ENCODE results near the gene IGSF6. TPM values are rescaled to one million over a fixed set of nuclear protein-coding genes. Genes with fewer than 3 reads are reported as not detected.
"Not testable (repeated sequence)": the region's sequence is repeated elsewhere in the genome, so short reads cannot be mapped to it uniquely, and the experiment has no call there.

IGSF6 gene
- polyA plus RNA-seq, 2 of the 4 experiments (the other 2 are of a cell fraction), result not detected

- TF ChIP-seq PBX3 (IDR thresholded peaks at IDR 0.05) (no peak), JUN (IDR thresholded peaks at IDR 0.05) (no peak), CBX2 (IDR thresholded peaks at IDR 0.05; ENCODE audit: borderline replicate concordance, low read depth) (no peak)
- TF ChIP-seq, protein P1, sequence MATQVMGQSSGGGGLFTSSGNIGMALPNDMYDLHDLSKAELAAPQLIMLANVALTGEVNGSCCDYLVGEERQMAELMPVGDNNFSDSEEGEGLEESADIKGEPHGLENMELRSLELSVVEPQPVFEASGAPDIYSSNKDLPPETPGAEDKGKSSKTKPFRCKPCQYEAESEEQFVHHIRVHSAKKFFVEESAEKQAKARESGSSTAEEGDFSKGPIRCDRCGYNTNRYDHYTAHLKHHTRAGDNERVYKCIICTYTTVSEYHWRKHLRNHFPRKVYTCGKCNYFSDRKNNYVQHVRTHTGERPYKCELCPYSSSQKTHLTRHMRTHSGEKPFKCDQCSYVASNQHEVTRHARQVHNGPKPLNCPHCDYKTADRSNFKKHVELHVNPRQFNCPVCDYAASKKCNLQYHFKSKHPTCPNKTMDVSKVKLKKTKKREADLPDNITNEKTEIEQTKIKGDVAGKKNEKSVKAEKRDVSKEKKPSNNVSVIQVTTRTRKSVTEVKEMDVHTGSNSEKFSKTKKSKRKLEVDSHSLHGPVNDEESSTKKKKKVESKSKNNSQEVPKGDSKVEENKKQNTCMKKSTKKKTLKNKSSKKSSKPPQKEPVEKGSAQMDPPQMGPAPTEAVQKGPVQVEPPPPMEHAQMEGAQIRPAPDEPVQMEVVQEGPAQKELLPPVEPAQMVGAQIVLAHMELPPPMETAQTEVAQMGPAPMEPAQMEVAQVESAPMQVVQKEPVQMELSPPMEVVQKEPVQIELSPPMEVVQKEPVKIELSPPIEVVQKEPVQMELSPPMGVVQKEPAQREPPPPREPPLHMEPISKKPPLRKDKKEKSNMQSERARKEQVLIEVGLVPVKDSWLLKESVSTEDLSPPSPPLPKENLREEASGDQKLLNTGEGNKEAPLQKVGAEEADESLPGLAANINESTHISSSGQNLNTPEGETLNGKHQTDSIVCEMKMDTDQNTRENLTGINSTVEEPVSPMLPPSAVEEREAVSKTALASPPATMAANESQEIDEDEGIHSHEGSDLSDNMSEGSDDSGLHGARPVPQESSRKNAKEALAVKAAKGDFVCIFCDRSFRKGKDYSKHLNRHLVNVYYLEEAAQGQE (IDR thresholded peaks at IDR 0.05), result no peak
Measured at GRCh38 chr16:21697032-21697431, 44.6 kb upstream of the IGSF6 start (continued).

DNA sequence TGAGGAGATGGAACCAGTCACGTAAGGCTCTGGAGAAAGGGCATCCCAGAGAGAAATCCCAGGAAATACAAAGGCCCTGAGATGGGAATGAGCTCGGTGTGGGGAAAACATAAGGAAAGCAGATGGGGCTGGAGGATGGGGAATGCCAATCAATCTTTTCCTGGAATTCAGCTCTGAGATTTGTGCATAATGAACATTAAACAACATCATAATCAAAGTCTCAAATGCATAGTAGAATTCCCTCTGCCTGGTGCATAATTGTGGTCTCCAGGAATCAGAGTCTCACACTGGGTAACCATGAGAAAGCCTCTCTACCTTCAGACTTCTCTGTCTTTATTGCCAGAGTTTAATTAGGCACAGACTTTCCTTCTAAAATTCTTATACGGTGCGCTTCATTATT is 42.2 kb upstream of the IGSF6 start:
- 84% methylated on average over 4 of the region's 4 CpGs for WGBS (ENCODE audit: missing lambda C conversion rate)
- ATAC-seq (no peak), FAIRE-seq (no peak), DNase-seq (ENCODE audit: low read depth in 1 of 2, low spot score in 1 of 2) (no peak)
- Histone ChIP-seq H3K9me3 (no peaks in the 10 kb centered on the region), H3K4me1 (no peaks in the 10 kb centered on the region), H3K4me2 (no peak overlapping the region), H3K4me3 (no peak overlapping the region), H3K27ac (no peak overlapping the region)
- POLR2A ChIA-PET, result no interaction called here
- TF ChIP-seq NFE2L2 (conservative IDR thresholded peaks at IDR 0.05; ENCODE audit: low read length) (no peak), ESRRA (IDR thresholded peaks at IDR 0.05; ENCODE audit: borderline replicate concordance, low read length) (no peak), EHF (CRISPR knock-in tag; IDR thresholded peaks at IDR 0.05) (no peak), MAZ (IDR thresholded peaks at IDR 0.05; ENCODE audit: borderline replicate concordance, low read depth, low read length) (no peak), CBX2 (IDR thresholded peaks at IDR 0.05; ENCODE audit: borderline replicate concordance, low read depth) (no peak), RAD21 (conservative IDR thresholded peaks at IDR 0.05 in 1 of 2, IDR thresholded peaks at IDR 0.05 in 1 of 2) (no peak), ZNF302 (CRISPR knock-in tag; IDR thresholded peaks at IDR 0.05) (no peak), MAFK (IDR thresholded peaks at IDR 0.05; ENCODE audit: partially characterized antibody) (no peak), RNF2 (IDR thresholded peaks at IDR 0.05; ENCODE audit: borderline replicate concordance, low read depth) (no peak), BHLHE40 (IDR thresholded peaks at IDR 0.05; ENCODE audit: low read depth, low read length) (no peak), FOSL2 (IDR thresholded peaks at IDR 0.05) (no peak), FOSL2 (CRISPR knock-in tag; IDR thresholded peaks at IDR 0.05) (no peak), JUN (IDR thresholded peaks at IDR 0.05) (no peak), HEYL (CRISPR knock-in tag; IDR thresholded peaks at IDR 0.05) (no peak), GATA3 (IDR thresholded peaks at IDR 0.05; ENCODE audit: borderline replicate concordance) (no peak), HOXB5 (CRISPR knock-in tag; IDR thresholded peaks at IDR 0.05) (no peak), PHF8 (IDR thresholded peaks at IDR 0.05; ENCODE audit: borderline replicate concordance, low read depth) (no peak), NR3C1 (IDR thresholded peaks at IDR 0.05) (no peak)
- TF ChIP-seq, protein P2, sequence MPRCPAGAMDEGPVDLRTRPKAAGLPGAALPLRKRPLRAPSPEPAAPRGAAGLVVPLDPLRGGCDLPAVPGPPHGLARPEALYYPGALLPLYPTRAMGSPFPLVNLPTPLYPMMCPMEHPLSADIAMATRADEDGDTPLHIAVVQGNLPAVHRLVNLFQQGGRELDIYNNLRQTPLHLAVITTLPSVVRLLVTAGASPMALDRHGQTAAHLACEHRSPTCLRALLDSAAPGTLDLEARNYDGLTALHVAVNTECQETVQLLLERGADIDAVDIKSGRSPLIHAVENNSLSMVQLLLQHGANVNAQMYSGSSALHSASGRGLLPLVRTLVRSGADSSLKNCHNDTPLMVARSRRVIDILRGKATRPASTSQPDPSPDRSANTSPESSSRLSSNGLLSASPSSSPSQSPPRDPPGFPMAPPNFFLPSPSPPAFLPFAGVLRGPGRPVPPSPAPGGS (IDR thresholded peaks at IDR 0.05), result no peak
- CTCF ChIA-PET, result interaction anchor here (1.2 to 5.2 kb wide), 3 partner anchors 13 to 103 kb away, joined by 4 to 24 read pairs (median 22); no protein-coding TSS in a partner anchor

GRCh38 chr16:21690967-21691366 is 38.6 kb upstream of the IGSF6 start:
- DNase-seq (ENCODE audit: low read depth in 1 of 2, low spot score in 1 of 2); H3K4me2 ChIP-seq; POLR2A ChIA-PET; FAIRE-seq; H3K27ac ChIP-seq; H3K9me3 ChIP-seq; ATAC-seq; H3K4me1 ChIP-seq; H3K4me3 ChIP-seq: not testable (repeated sequence)
- CTCF ChIA-PET, result interaction anchor here (0.9 kb wide), 1 partner anchor 8 kb away, joined by 3 read pairs; no protein-coding TSS in a partner anchor
- WGBS (ENCODE audit: missing lambda C conversion rate), result 38% methylated on average over 3 of the region's 4 CpGs
